MM.1S (cell line): ENCODE results near the gene TANGO2.

ENCODE experiments used
- EZH2 ChIP-seq: fragments of 300-600 bp; sonication (generic); optimal IDR thresholded peaks from 2 replicates; pipeline ENCODE3; 2017; ENCODE audit warnings: low read depth, mild to moderate bottlenecking, antibody characterized with exemption, low read length, mixed read lengths
- EZH2phosphoT487 ChIP-seq: fragments of 300-600 bp; sonication (generic); IDR thresholded peaks from 2 replicates; pipeline ENCODE4 v1.6.1; 2018; ENCODE audit warnings: antibody characterized with exemption, low read length
- TF ChIP-seq, protein P1 (sequence below): fragments of 300-600 bp; sonication (generic); IDR thresholded peaks from 2 replicates; pipeline ENCODE4 v1.5.1; 2016; ENCODE audit warnings: antibody characterized with exemption, low read length, mixed read lengths

- TF ChIP-seq EZH2 (no peak), EZH2phosphoT487 (no peak)
- TF ChIP-seq, protein P1, sequence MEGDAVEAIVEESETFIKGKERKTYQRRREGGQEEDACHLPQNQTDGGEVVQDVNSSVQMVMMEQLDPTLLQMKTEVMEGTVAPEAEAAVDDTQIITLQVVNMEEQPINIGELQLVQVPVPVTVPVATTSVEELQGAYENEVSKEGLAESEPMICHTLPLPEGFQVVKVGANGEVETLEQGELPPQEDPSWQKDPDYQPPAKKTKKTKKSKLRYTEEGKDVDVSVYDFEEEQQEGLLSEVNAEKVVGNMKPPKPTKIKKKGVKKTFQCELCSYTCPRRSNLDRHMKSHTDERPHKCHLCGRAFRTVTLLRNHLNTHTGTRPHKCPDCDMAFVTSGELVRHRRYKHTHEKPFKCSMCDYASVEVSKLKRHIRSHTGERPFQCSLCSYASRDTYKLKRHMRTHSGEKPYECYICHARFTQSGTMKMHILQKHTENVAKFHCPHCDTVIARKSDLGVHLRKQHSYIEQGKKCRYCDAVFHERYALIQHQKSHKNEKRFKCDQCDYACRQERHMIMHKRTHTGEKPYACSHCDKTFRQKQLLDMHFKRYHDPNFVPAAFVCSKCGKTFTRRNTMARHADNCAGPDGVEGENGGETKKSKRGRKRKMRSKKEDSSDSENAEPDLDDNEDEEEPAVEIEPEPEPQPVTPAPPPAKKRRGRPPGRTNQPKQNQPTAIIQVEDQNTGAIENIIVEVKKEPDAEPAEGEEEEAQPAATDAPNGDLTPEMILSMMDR, result no peak
Observed at GRCh38 chr22:20076627-20077172, 55.8 kb downstream of the TANGO2 start.
